ENCODE data around the gene GABBR1. TPM values are rescaled to one million over a fixed set of nuclear protein-coding genes. Genes with fewer than 3 reads are reported as not detected.

Gene GABBR1
- total RNA-seq, 2 donors from 2014 or later = 16.4 to 32.0 TPM

DNA sequence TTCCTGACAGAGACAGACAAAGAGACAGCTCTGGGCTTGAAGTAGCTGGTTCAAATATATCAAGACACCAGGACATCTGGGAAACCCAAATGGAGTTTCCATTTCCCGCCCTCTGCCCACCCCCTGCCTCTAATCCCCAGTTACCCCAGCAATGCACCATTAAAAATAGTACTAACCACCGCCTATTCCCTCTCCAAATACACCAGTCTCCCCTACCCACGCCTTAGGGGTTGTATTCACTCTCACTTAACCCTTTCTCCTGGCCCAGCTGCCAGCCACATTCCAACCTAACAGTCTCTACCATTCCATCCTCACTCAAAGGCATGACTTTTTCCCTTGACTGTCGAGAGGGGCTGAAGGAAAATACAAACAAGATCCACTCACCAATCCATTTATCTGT, 22.4 kb downstream of the GABBR1 start:
- no peak overlapping the region for H3K4me3 ChIP-seq
- H3K4me1 ChIP-seq = no peaks in the 10 kb centered on the region
- H3K27ac ChIP-seq = no peak overlapping the region
- H3K36me3 ChIP-seq = peaks cover 79% of the 10 kb centered on the region
- no peak for DNase-seq (ENCODE audit: low spot score)
- TF ChIP-seq, protein P1, sequence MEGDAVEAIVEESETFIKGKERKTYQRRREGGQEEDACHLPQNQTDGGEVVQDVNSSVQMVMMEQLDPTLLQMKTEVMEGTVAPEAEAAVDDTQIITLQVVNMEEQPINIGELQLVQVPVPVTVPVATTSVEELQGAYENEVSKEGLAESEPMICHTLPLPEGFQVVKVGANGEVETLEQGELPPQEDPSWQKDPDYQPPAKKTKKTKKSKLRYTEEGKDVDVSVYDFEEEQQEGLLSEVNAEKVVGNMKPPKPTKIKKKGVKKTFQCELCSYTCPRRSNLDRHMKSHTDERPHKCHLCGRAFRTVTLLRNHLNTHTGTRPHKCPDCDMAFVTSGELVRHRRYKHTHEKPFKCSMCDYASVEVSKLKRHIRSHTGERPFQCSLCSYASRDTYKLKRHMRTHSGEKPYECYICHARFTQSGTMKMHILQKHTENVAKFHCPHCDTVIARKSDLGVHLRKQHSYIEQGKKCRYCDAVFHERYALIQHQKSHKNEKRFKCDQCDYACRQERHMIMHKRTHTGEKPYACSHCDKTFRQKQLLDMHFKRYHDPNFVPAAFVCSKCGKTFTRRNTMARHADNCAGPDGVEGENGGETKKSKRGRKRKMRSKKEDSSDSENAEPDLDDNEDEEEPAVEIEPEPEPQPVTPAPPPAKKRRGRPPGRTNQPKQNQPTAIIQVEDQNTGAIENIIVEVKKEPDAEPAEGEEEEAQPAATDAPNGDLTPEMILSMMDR (IDR thresholded peaks at IDR 0.05) = no peak
- no peaks in the 10 kb centered on the region for H3K9me3 ChIP-seq
- H3K27me3 ChIP-seq = no peaks in the 10 kb centered on the region

DNA sequence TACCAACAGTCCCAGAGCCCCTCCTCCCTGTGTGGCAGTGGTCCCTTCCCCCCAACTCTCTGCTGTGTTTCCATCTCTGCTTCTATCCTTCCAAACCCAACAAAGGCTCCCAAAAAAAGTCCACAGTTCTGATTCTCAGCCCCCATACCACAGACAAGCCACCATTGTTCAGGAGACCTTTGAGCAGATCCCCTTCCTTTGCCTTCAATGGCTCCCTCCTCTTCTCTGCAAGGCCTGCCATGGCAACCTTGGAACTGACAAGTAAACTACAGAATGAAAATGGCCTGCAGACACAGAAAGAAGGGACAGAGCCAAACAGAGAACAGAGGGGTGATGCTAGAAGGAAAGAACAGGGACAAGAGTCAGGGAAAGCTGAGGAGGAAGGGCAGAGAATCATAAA, 24.9 kb downstream of the GABBR1 start:
- Histone ChIP-seq H3K36me3 (peaks cover 93% of the 10 kb centered on the region), H3K4me1 (no peaks in the 10 kb centered on the region), H3K9me3 (no peaks in the 10 kb centered on the region), H3K4me3 (no peak overlapping the region), H3K27me3 (no peaks in the 10 kb centered on the region), H3K27ac (no peak overlapping the region)
- TF ChIP-seq, protein P1 (IDR thresholded peaks at IDR 0.05) = no peak
- DNase-seq (ENCODE audit: low spot score) = no peak

DNA sequence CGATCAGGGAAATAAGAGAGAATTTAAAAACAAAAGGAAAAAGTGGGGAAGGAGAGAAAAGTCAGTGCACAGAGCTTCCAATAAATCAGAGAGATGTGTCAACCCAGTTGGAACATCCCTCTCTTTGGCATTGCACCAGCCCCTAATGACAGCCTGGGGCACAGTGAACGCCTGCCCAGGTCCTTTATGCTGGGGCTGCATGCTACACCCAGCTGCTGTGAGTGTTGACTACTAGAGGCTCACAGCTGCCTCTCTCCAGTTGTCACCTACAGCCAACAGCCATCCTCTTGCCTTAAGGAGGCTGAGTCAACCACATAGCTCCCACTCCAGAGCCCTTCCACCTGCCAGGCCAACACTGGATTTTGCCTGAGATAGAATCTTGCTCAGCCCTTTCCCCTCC, 29.1 kb downstream of the GABBR1 start:
- no peak for DNase-seq (ENCODE audit: low spot score)
- H3K9me3 ChIP-seq = no peaks in the 10 kb centered on the region
- TF ChIP-seq, protein P1 (IDR thresholded peaks at IDR 0.05) = no peak
- no peaks in the 10 kb centered on the region for H3K27me3 ChIP-seq
- H3K4me3 ChIP-seq = no peak overlapping the region
- no peaks in the 10 kb centered on the region for H3K4me1 ChIP-seq
- H3K36me3 ChIP-seq = peaks cover 70% of the 10 kb centered on the region
- H3K27ac ChIP-seq = no peak overlapping the region

DNA sequence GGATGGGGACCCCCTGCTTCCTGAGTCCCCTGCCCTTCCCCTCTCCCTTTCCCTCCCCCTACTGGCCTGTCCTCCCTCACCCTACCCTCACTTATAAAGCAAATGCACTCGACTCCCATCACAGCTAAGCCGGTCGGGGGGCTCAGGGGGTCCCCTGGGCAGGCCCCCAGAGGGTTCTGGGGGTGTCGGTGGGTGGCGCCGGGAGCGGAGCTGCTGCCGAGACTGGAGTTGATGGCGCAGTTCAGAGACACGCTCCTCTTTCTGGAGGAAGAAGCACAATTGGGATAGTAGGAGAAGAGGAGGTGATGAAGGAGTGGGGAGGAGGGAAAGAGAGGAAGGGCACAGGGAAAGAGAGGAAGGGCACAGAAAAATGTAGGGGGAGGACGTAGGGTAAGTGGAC, 29.5 kb downstream of the GABBR1 start:
- H3K36me3 ChIP-seq = peaks cover 65% of the 10 kb centered on the region
- H3K27ac ChIP-seq = no peak overlapping the region
- H3K4me3 ChIP-seq = no peak overlapping the region

DNA sequence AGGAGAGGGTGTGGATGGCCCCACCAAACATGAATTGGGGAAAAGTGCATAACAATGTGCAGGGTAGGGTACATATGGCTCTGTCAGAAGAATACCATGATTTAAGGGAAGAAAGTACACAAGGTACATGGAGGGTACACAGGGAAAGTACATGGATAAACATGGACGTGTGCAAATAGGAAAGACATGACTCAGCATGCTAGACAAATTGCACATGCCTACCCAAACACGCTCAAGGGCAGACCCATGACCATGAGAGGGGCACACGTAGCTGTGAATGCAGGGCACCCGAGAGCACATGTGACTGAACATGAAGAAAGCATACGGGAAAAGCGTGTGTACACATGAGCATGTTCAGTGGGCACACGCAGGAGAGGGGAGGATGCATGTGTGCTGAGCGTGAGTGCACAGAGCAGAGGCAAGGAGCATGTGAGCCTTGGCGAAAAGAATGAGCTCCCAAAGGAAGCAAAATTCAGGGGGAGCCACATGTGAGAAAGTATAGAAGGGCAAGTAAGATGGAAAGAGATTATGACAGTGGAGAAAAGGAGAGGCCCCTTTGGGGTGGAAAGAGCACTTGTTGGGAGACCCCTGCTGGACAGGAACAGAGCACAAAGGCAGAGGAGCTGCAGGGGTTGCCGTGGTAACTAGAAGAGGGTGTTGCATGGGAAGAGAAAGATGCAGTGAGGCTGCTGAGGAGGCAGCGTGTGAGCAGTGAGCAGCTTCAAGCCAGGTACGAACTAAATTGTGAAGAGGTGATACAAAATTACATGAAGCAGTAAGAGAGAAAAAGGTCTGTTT, 30.2 kb downstream of the GABBR1 start:
- peaks cover 58% of the 10 kb centered on the region for H3K36me3 ChIP-seq

More for the DNA sequence above, 29.5 kb downstream of the GABBR1 start:
- H3K4me1 ChIP-seq = no peaks in the 10 kb centered on the region
- DNase-seq (ENCODE audit: low spot score) = no peak
- H3K9me3 ChIP-seq = no peaks in the 10 kb centered on the region
- H3K27me3 ChIP-seq = no peaks in the 10 kb centered on the region
- TF ChIP-seq, protein P1 (IDR thresholded peaks at IDR 0.05) = no peak

More for the DNA sequence above, 30.2 kb downstream of the GABBR1 start:
- Histone ChIP-seq H3K9me3 (no peaks in the 10 kb centered on the region), H3K4me3 (no peak overlapping the region), H3K27me3 (no peaks in the 10 kb centered on the region), H3K4me1 (no peaks in the 10 kb centered on the region), H3K27ac (no peak overlapping the region)
- TF ChIP-seq, protein P1 (IDR thresholded peaks at IDR 0.05) = no peak
- no peak for DNase-seq (ENCODE audit: low spot score)

All from right atrium auricular region (tissue), 2 donors.